Subcutaneous abdominal adipose tissue (tissue), 5 donors: ENCODE data around the gene C1QL2.

Experiments
- H3K27ac ChIP-seq: one replicate; pipeline ENCODE4 v1.7.0; 2013; ENCODE audit warnings: low read depth, mild to moderate bottlenecking, inconsistent platforms, low read length, moderate library complexity
- H3K27me3 ChIP-seq, 5 donors: one replicate each; pipeline ENCODE4 v1.7.0; 2013; ENCODE audit warnings: low read length in 5 of 5, inconsistent platforms in 1 of 5; ENCODE audit not compliant: control insufficient read depth in 5 of 5, insufficient read depth in 4 of 5
- H3K36me3 ChIP-seq, 5 donors: one replicate each; pipeline ENCODE4 v1.7.0; 2013; ENCODE audit warnings: low read length in 5 of 5; ENCODE audit not compliant: control insufficient read depth in 5 of 5, insufficient read depth in 5 of 5
- H3K4me1 ChIP-seq, 5 donors: one replicate each; pipeline ENCODE4 v1.7.0; 2013; ENCODE audit warnings: low read length in 5 of 5, mild to moderate bottlenecking in 3 of 5, moderate library complexity in 1 of 5; ENCODE audit not compliant: control insufficient read depth in 5 of 5, insufficient read depth in 5 of 5
- H3K4me3 ChIP-seq, 5 donors: one replicate each; pipeline ENCODE4 v1.7.0; 2013; ENCODE audit warnings: low read length in 5 of 5, low read depth in 1 of 5
- H3K9ac ChIP-seq, 5 donors: one replicate each; pipeline ENCODE4 v1.7.0; 2013; ENCODE audit warnings: low read length in 5 of 5, mild to moderate bottlenecking in 4 of 5, moderate library complexity in 3 of 5
- H3K9me3 ChIP-seq, 5 donors: one replicate each; pipeline ENCODE4 v1.7.0; 2013; ENCODE audit warnings: low read length in 5 of 5; ENCODE audit not compliant: control insufficient read depth in 5 of 5
- donor health status: healthy.
- donor health status: healthy.
- donor health status: healthy.
- donor health status: healthy.
- donor health status: healthy.

C1QL2 gene

DNA sequence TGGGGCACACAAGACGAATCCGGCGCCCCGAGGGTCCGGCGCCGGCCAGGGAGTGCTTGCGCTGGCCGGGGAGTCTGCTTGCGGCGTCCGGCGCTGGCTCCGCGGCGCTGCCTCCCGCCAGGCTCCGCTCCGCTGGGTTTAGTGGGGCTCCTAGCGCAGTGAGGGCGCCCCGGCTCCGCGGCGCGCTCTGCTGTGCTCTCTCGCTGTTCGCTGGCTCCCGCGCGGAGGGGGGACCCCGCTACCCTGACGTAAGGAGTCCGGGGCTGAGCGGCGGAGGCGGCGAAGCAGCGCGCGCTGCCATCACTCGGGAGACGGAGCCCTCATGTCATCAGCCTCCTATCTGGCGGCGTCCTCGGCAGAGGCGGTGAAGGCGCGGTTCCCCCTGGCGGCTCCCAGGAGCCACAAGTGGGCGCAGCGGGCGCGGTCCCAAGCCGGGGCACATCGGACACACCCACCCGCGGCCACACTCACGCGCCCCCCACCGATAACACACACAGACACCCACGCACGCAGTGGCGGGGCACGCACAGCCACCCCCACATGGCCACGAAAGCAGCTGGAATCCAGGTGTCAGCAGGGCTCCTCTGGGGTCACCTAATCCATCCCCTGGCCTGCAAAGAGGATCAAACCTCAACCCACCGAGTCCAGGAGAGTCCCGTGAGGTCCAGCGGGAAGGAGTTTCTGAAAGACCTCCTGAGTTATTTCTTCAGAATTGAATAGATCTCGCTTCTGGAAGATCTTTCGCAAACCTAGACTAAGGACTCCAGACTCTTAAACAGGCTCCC is at the start of gene C1QL2:
Gene C1QL2 (minus strand): TSS at position 189 of the 785 bp plus-strand sequence. CDS start 482 bp downstream, outside the sequence.
- no peak within 1 kb of the TSS for H3K9ac ChIP-seq
- peaks cover 0 to 14% (median 0%) of the 10 kb centered on the region in 5 donors for H3K4me1 ChIP-seq
- no peaks in the 10 kb centered on the region for H3K36me3 ChIP-seq
- peaks cover 36 to 70% (median 51%) of the 10 kb centered on the region in 5 donors for H3K27me3 ChIP-seq
- H3K27ac ChIP-seq = no peak within 1 kb of the TSS
- H3K4me3 ChIP-seq = no peak within 1 kb of the TSS
- no peaks in the 10 kb centered on the region for H3K9me3 ChIP-seq

DNA sequence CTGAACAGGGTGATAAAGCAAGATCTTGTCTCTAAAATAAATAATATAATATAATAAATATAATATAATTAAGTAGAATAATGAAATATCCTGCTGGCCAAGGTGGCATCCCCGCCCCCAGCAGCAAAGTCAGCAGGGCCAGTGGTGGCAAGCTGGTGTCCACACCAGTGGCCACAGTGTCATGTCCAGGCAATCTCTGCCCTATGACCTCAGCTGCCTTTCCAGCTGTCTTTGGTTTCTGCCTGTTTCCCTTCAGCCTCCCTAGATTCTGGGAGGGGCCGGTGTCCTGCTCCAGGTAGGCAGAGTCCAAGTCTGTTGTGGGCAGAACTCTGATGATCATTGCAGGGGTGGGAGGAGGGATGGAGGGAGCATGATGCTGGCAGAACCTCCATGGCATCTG is 48.9 kb upstream of the C1QL2 start:
- Histone ChIP-seq H3K27ac (no peak overlapping the region), H3K9me3 (no peaks in the 10 kb centered on the region), H3K27me3 (no peaks in the 10 kb centered on the region), H3K4me3 (no peak overlapping the region), H3K36me3 (no peaks in the 10 kb centered on the region), H3K9ac (no peak overlapping the region), H3K4me1 (no peaks in the 10 kb centered on the region)

DNA sequence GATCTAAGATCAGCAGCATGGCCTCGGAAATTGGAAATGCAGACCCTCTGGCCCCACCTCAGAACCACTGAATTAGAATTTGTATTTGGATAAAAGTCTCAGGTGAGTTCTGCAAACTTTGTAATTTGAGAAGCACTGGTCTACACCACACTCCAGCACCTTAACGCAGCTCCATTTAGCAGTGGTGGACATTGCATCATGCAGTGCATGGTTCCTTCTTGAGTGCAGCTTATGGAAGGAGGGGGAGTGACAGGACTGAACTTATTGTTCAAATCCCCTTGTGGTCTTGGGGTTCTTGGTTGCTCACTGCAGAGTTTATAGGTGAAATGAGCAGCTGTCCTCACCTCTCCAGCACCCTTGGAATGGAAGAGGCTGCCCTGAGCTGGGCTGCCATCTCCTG is 47.6 kb upstream of the C1QL2 start:
- Histone ChIP-seq H3K27ac (no peak overlapping the region), H3K36me3 (no peaks in the 10 kb centered on the region), H3K4me3 (no peak overlapping the region), H3K27me3 (no peaks in the 10 kb centered on the region), H3K9me3 (no peaks in the 10 kb centered on the region), H3K9ac (no peak overlapping the region), H3K4me1 (no peaks in the 10 kb centered on the region)

DNA sequence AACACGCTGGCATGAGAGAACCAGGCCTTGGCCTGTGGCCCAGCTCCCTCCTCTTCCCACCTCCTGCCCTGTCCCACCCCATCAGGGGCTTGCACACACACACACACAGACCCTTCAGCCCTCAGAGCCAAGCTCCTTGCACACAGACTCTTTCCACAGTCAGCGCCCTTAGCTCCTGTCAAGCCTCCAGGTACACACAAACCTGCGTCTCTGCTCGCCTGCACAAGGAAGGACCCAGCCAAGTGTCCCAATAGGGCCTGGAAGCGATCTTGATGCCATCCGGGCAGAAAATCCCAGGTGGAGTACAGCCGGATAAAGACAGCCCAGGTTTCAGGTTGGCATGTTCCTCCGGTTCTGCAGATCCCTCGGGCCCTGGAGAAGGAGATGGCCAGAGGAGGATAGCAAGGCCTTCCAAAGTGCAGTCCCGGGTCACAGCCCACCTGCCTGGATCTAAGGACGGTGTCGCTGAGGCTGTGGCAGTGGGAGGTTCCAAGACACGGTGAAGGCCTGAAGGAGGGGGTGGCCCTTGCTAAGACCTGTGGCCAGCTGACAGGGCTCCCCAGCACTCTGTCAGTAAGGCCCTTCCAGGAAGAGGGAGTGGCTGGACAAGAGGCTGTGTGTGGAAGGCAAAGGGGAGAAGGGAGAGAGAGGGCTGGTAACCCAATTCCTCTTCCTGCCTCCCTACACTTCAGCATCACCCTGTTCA is 46.6 kb upstream of the C1QL2 start:
- H3K27me3 ChIP-seq = peaks cover 0 to 3% (median 0%) of the 10 kb centered on the region in 5 donors
- no peak overlapping the region for H3K27ac ChIP-seq
- H3K4me3 ChIP-seq = no peak overlapping the region
- H3K9me3 ChIP-seq = no peaks in the 10 kb centered on the region
- H3K36me3 ChIP-seq = no peaks in the 10 kb centered on the region
- no peaks in the 10 kb centered on the region for H3K4me1 ChIP-seq
- H3K9ac ChIP-seq = no peak overlapping the region

DNA sequence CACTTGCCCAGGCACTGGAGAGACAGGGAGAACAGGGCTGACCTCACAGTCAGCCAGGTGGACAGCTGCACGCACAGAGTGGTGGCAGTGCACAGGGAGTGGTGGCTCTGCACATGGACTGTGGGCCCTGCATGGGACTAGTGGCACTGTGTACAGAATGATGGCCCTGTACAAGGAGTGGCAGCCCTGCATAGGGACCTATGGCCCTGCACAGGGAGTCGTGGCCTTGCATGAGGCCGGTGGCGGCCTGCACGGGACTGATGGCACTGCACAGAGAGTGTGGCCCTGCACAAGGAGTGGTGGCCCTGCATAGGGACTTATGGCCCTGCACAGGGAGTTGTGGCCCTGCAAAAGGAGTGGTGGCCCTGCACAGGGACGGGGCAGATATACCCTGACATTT is 46.0 kb upstream of the C1QL2 start:
- no peaks in the 10 kb centered on the region for H3K4me1 ChIP-seq
- no peak overlapping the region for H3K9ac ChIP-seq
- H3K27me3 ChIP-seq = peaks cover 0 to 3% (median 0%) of the 10 kb centered on the region in 5 donors
- no peak overlapping the region for H3K4me3 ChIP-seq
- H3K9me3 ChIP-seq = no peaks in the 10 kb centered on the region
- no peak overlapping the region for H3K27ac ChIP-seq
- no peaks in the 10 kb centered on the region for H3K36me3 ChIP-seq

DNA sequence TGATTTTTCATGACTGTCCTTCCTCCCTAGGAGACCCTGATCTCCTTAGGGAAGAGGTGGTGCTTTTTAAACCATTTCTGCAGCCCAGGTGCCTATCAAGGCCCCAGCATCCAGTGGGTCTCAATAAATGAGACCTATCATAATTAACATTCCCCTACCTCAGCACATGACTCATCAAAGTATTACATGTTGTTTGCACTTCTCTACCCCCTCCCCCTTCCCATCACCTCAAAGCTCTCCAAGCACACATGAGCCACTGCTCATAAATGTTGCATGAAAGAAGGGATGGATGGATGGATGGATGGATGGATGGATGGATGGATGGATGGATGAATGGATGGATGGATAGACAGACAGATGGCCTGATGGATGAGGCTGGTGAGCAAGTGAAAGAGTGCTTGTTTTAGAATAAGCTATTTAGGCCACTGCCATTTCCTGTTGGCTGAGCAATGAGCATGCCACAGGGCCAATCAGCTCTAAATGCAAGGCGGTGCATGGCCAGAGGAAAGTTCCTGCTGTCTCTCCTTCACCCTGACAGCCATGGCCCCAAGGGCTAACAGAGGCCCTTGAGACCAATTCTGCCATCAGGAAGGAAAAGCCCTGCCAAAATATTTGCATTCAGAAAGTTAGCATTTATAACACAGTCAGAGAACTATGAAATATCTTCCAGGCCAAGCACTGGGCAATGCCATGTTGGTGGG is 44.2 kb upstream of the C1QL2 start:
- Histone ChIP-seq H3K4me3 (no peak overlapping the region), H3K9me3 (no peaks in the 10 kb centered on the region), H3K27me3 (peaks cover 0 to 3% (median 0%) of the 10 kb centered on the region in 5 donors)

DNA sequence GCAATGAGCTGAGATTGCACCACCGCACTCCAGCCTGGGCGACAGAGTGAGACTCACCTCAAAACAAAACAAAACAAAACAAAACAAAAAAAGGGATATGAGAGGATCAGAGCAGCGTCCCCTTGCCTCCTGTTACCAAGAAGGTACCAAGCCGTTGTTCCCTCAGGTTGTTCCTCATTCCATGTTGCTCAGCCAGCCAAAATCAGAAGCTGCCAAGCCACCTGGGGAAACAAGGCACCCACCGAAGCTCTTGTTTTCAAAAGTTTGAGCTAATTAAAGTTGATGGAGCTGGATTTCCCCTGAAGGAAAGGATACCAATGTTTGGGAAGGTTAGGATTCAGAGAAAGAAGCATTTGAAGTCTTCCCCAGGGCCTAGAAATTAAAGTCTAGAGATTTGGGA is 43.3 kb upstream of the C1QL2 start:
- no peaks in the 10 kb centered on the region for H3K9me3 ChIP-seq
- peaks cover 0 to 1% (median 0%) of the 10 kb centered on the region in 5 donors for H3K4me1 ChIP-seq
- no peak overlapping the region for H3K4me3 ChIP-seq
- no peak overlapping the region for H3K9ac ChIP-seq
- peaks cover 0 to 3% (median under 1%) of the 10 kb centered on the region in 5 donors for H3K27me3 ChIP-seq
- no peaks in the 10 kb centered on the region for H3K36me3 ChIP-seq
- no peak overlapping the region for H3K27ac ChIP-seq

More for the DNA sequence above, 44.2 kb upstream of the C1QL2 start:
- Histone ChIP-seq H3K9ac (no peak overlapping the region), H3K27ac (no peak overlapping the region), H3K36me3 (no peaks in the 10 kb centered on the region), H3K4me1 (peaks cover 0 to 1% (median 0%) of the 10 kb centered on the region in 5 donors)

DNA sequence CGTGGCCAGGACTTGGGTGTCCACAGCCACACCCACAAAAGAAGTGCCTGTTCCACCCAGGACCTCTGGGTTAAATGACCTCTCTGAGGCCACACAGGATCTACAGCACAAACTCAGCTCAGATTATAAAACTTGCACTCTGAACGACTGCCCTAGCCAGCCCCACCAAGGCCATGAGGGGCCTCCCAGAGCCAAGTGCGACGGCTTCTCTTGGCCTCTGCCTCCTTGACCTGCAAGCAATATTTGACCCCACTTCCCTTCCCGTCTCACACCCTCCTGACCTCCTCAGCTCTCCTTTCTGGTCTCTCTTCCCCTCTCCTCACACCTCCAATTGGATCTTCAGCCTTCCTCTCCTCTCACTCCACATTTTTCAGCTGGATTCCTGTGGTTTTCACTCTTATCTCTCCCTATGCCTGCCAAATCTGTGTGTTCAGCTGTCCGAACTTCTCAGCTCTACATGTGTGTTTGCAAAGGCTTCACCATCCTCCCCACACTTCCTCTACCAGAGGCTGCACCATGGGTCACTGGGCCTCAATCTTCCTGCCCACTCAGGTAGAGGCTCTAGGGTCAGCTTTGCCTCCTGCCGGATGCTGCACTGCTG is 39.8 kb upstream of the C1QL2 start:
- Histone ChIP-seq H3K9ac (no peak overlapping the region), H3K27ac (no peak overlapping the region), H3K36me3 (no peaks in the 10 kb centered on the region), H3K9me3 (no peaks in the 10 kb centered on the region), H3K27me3 (peaks cover 0 to 3% (median 3%) of the 10 kb centered on the region in 5 donors), H3K4me3 (no peak overlapping the region), H3K4me1 (peaks cover 0 to 4% (median 0%) of the 10 kb centered on the region in 5 donors)

DNA sequence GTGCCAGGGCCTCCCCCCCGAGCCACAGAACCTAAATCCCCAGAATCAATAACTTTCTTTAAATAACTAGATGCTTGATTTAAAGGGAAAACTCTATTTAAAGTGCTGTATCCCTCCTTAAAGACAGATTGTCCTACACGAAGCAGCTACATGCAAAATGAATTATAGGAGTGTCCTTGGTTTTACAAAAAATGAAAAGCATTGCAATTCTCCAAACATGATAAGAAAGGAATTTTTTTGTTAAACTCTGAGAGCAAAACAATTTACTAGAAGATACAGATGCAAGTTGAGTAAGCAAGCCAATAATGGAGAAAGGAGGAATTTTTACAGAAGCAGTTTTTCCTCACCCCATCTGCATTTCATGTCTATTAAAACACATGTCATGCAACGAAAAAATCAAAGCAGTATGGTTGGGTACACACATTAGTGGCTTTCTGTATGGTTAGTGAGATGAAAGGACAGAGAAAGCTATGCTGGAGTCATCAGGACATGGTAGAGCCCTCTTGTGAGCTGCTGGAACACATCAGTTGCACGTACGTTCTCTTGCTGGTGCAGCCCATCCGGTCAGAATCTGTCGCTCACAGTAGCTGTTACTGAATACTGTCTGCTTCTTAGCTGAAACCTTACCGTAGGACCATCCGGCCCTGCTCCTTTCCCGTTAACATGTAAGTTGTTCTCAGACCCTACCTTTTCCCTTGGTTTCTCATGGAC is 39.1 kb upstream of the C1QL2 start:
- peaks cover 0 to 3% (median 3%) of the 10 kb centered on the region in 5 donors for H3K27me3 ChIP-seq

More for the DNA sequence above, 39.1 kb upstream of the C1QL2 start:
- no peak overlapping the region for H3K9ac ChIP-seq
- H3K4me3 ChIP-seq = no peak overlapping the region
- no peaks in the 10 kb centered on the region for H3K9me3 ChIP-seq
- peaks cover 0 to 4% (median 0%) of the 10 kb centered on the region in 5 donors for H3K4me1 ChIP-seq
- no peaks in the 10 kb centered on the region for H3K36me3 ChIP-seq
- H3K27ac ChIP-seq = no peak overlapping the region
